ENCODE results near the gene FAM240A.

Gene FAM240A

GRCh38 chr3:46670891-46671427 lies 58.6 kb downstream of the FAM240A start:
- no peak for TF ChIP-seq EZH2phosphoT487 (IDR thresholded peaks at IDR 0.05; ENCODE audit: borderline replicate concordance, low read length)
- no peak for TF ChIP-seq CTCF (IDR thresholded peaks at IDR 0.05; ENCODE audit: low read depth, low read length, poor library complexity, severe bottlenecking)
- no peaks in the 10 kb centered on the region for H3F3A ChIP-seq (ENCODE audit: control insufficient read depth, insufficient read depth)
- H3K4me1 ChIP-seq (ENCODE audit: control insufficient read depth, low read length): no peaks in the 10 kb centered on the region
- H3K9me2 ChIP-seq (replicated peaks; ENCODE audit: control insufficient read depth, low read length): no peaks in the 10 kb centered on the region
- H3K27me3 ChIP-seq (ENCODE audit: control insufficient read depth, low read length): peaks cover 4% of the 10 kb centered on the region; the same call in 1 of the 2 replicates
- no peak overlapping the region for H3K4me2 ChIP-seq (ENCODE audit: low read length)
- no peaks in the 10 kb centered on the region for H3K9me3 ChIP-seq (ENCODE audit: control insufficient read depth, insufficient read depth, low read length)
- no peaks in the 10 kb centered on the region for H3K79me2 ChIP-seq (ENCODE audit: control insufficient read depth, low read length)
- H3K36me3 ChIP-seq (ENCODE audit: control insufficient read depth, low read length): no peaks in the 10 kb centered on the region
- H4K20me1 ChIP-seq (ENCODE audit: control insufficient read depth, insufficient read depth, low read depth, low read length): no peaks in the 10 kb centered on the region
- H3K4me3 ChIP-seq (ENCODE audit: low read length): no peak overlapping the region
- no peak overlapping the region for H3K27ac ChIP-seq (ENCODE audit: low read depth, low read length)

GRCh38 chr3:46671541-46672348 lies 59.4 kb downstream of the FAM240A start:
- peaks cover 4% of the 10 kb centered on the region; the same call in 1 of the 2 replicates for H3K27me3 ChIP-seq (ENCODE audit: control insufficient read depth, low read length)
- no peak overlapping the region for H3K4me3 ChIP-seq (ENCODE audit: low read length)
- no peaks in the 10 kb centered on the region for H3K4me1 ChIP-seq (ENCODE audit: control insufficient read depth, low read length)
- H3K79me2 ChIP-seq (ENCODE audit: control insufficient read depth, low read length): no peaks in the 10 kb centered on the region
- TF ChIP-seq EZH2phosphoT487 (IDR thresholded peaks at IDR 0.05; ENCODE audit: borderline replicate concordance, low read length) (no peak), CTCF (IDR thresholded peaks at IDR 0.05; ENCODE audit: low read depth, low read length, poor library complexity, severe bottlenecking) (no peak)
- H4K20me1 ChIP-seq (ENCODE audit: control insufficient read depth, insufficient read depth, low read depth, low read length): no peaks in the 10 kb centered on the region
- H3K4me2 ChIP-seq (ENCODE audit: low read length): no peak overlapping the region
- H3K9me2 ChIP-seq (replicated peaks; ENCODE audit: control insufficient read depth, low read length): no peaks in the 10 kb centered on the region
- H3F3A ChIP-seq (ENCODE audit: control insufficient read depth, insufficient read depth): no peaks in the 10 kb centered on the region
- H3K9me3 ChIP-seq (ENCODE audit: control insufficient read depth, insufficient read depth, low read length): no peaks in the 10 kb centered on the region
- H3K36me3 ChIP-seq (ENCODE audit: control insufficient read depth, low read length): no peaks in the 10 kb centered on the region
- no peak overlapping the region for H3K27ac ChIP-seq (ENCODE audit: low read depth, low read length)

- no peaks in the 10 kb centered on the region for H3K36me3 ChIP-seq (ENCODE audit: control insufficient read depth, low read length)
- no peaks in the 10 kb centered on the region for H3K9me2 ChIP-seq (replicated peaks; ENCODE audit: control insufficient read depth, low read length)
- no peak overlapping the region for H3K4me2 ChIP-seq (ENCODE audit: low read length)
- H3K9me3 ChIP-seq (ENCODE audit: control insufficient read depth, insufficient read depth, low read length): no peaks in the 10 kb centered on the region
- no peak overlapping the region for H3K27ac ChIP-seq (ENCODE audit: low read depth, low read length)
- no peaks in the 10 kb centered on the region for H4K20me1 ChIP-seq (ENCODE audit: control insufficient read depth, insufficient read depth, low read depth, low read length)
- H3K4me3 ChIP-seq (ENCODE audit: low read length): no peak overlapping the region
- TF ChIP-seq CTCF (IDR thresholded peaks at IDR 0.05; ENCODE audit: low read depth, low read length, poor library complexity, severe bottlenecking) (no peak), EZH2phosphoT487 (IDR thresholded peaks at IDR 0.05; ENCODE audit: borderline replicate concordance, low read length) (no peak)
- no peaks in the 10 kb centered on the region for H3K79me2 ChIP-seq (ENCODE audit: control insufficient read depth, low read length)
- no peaks in the 10 kb centered on the region for H3F3A ChIP-seq (ENCODE audit: control insufficient read depth, insufficient read depth)
- no peaks in the 10 kb centered on the region for H3K4me1 ChIP-seq (ENCODE audit: control insufficient read depth, low read length)
- H3K27me3 ChIP-seq (ENCODE audit: control insufficient read depth, low read length): peaks cover 4% of the 10 kb centered on the region; the same call in 1 of the 2 replicates
Observed at GRCh38 chr3:46672349-46672695, 60.0 kb downstream of the FAM240A start.

Measured in DOHH2 (cell line).